Breast epithelium (tissue), 4 donors: ENCODE measurements around the gene IL20. TPM values are rescaled to one million over a fixed set of nuclear protein-coding genes. Genes with fewer than 3 reads are reported as not detected.

Source experiments
- DNase-seq, 2 donors: peaks; one replicate each; pipeline ENCODE4 v3.0.0-alpha.2; 2019; ENCODE audit warnings: low spot score in 2 of 2
- H3K27ac ChIP-seq, 2 donors: fragments of 200-600 bp; sonication (generic) in 1 of 2; one replicate each; pipeline ENCODE4 v1.5.1; 2016 to 2019; ENCODE audit warnings: mild to moderate bottlenecking in 1 of 2
- H3K27me3 ChIP-seq, 2 donors: fragments of 200-600 bp; sonication (generic) in 1 of 2; one replicate each; pipeline versions ENCODE4 v1.5.1 to v1.6.0; 2017 to 2019; ENCODE audit warnings: control low read depth in 1 of 2, mild to moderate bottlenecking in 1 of 2
- H3K36me3 ChIP-seq: fragments of 200-600 bp; one replicate; pipeline ENCODE4 v1.5.1; 2019
- H3K4me1 ChIP-seq, 2 donors: fragments of 200-600 bp; sonication (generic); one replicate each; pipeline ENCODE4 v1.5.1; 2016 to 2019; ENCODE audit warnings: control low read depth in 1 of 2
- H3K4me3 ChIP-seq, 3 donors: fragments of 200-600 bp; sonication (generic); 1 replicate in 2 of 3; 2 replicates in 1 of 3; pipeline ENCODE4 v1.5.1; 2016 to 2019; ENCODE audit warnings: mild to moderate bottlenecking in 3 of 3, moderate library complexity in 2 of 3
- H3K9me3 ChIP-seq, 2 donors: fragments of 200-600 bp; sonication (generic) in 1 of 2; one replicate each; pipeline ENCODE4 v1.5.1; 2016 to 2019; ENCODE audit warnings: control low read depth in 1 of 2
- CTCF ChIP-seq, 3 donors: fragments of 450-650 bp; IDR thresholded peaks; one replicate each; pipeline ENCODE4 v1.5.1; 2016 to 2017; ENCODE audit warnings: antibody characterized with exemption in 3 of 3, mild to moderate bottlenecking in 3 of 3, moderate library complexity in 3 of 3
- POLR2A ChIP-seq: fragments of 450-650 bp; IDR thresholded peaks from one replicate; pipeline ENCODE4 v1.6.1; 2016; ENCODE audit warnings: antibody characterized with exemption, mild to moderate bottlenecking, moderate library complexity
- POLR2AphosphoS5 ChIP-seq, 3 donors: sonication (generic); formaldehyde crosslinking; IDR thresholded peaks; one replicate each; pipeline ENCODE4 v1.6.1; 2017; ENCODE audit warnings: antibody characterized with exemption in 3 of 3
- intact Hi-C: fragments of 100-400 bp; cut with DNase I; formaldehyde crosslinking; loops from one replicate; pipeline ENCODE4 v1.15.1; 2023; ENCODE audit warnings: low total_unique reads
- total RNA-seq, 3 donors: library from RNA; depleted of rRNA; stranded (reverse); fragments of >200 nt; gene quantifications; one replicate each; pipeline ENCODE4 v1.1.0, GENCODE V29; 2016

IL20 gene
- total RNA-seq, 3 donors from 2014 or later, result 1.5 TPM; not detected in 2

DNA sequence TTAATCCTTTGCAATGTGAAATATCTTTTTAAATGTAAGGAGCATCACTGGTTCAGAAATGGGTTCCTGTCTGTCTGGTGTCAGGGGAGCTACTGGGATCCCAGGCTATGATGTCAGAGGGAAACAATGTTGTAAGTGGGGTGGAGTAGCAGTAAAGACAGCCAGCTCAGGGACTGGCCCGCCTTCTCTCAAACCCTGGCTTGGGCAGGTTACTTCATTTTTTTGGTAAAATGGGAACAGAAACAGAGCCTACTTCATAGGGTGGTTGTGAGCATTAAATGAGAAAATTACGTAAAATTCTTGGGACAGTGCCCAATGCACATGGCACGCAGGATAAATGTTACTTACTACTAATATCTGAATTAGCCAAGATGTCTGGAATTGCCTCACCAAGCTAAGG lies 30.7 kb upstream of the IL20 start:
- no peaks in the 10 kb centered on the region for H3K27me3 ChIP-seq
- no peak for TF ChIP-seq POLR2AphosphoS5 (IDR thresholded peaks at IDR 0.05)
- no peak for TF ChIP-seq CTCF (IDR thresholded peaks at IDR 0.05)
- no peak for TF ChIP-seq POLR2A
- intact Hi-C loops, result no loop called here
- no peaks in the 10 kb centered on the region for H3K4me1 ChIP-seq
- no peak for DNase-seq
- H3K27ac ChIP-seq, result no peak overlapping the region
- H3K36me3 ChIP-seq, result no peaks in the 10 kb centered on the region
- H3K4me3 ChIP-seq, result no peak overlapping the region
- no peaks in the 10 kb centered on the region for H3K9me3 ChIP-seq

DNA sequence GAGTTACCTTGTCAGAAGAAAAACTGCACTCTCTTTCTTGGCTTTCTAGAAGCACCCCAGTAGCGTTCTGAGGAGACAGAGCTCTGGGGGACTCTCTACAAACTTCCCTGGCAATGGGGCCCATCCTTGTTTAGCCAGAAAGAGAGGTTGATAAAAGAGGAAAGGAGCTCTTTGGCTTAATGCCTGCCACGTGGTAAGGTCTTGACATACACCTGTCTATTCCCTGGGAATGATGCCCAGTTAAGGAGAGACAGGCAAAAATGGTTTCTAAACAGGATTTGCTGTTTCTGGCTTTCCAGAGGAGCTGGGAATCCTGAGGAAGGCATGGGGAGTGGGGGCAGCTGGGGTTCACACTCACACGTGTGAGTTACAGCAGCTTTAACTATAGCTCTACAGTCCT lies 30.2 kb upstream of the IL20 start:
- TF ChIP-seq POLR2AphosphoS5 (IDR thresholded peaks at IDR 0.05) (no peak), CTCF (IDR thresholded peaks at IDR 0.05) (no peak), POLR2A (no peak)
- Histone ChIP-seq H3K36me3 (no peaks in the 10 kb centered on the region), H3K4me1 (no peaks in the 10 kb centered on the region), H3K27ac (no peak overlapping the region), H3K9me3 (no peaks in the 10 kb centered on the region), H3K27me3 (no peaks in the 10 kb centered on the region), H3K4me3 (no peak overlapping the region)
- no peak for DNase-seq
- intact Hi-C loops, result no loop called here

DNA sequence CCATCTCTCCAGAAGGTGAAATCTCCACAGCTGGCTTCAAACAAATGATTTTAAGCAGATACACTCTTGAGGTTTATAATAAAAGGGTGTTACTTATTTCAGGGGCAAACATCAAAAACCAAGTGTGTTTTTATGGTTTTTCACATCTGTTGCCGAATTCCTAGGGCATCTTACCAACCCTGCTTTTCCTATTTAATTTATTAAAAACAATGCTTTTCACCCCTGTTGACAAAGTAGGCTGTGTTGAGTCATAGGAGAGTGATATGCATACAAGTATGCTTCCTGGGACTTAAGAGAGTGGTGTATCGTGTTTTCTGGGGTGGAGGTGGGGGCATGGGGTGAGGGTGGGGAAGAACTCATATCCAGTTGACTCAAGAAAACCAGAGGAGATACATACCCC lies 29.3 kb upstream of the IL20 start:
- H3K27ac ChIP-seq, result no peak overlapping the region
- intact Hi-C loops, result no loop called here
- no peaks in the 10 kb centered on the region for H3K9me3 ChIP-seq
- H3K4me3 ChIP-seq, result no peak overlapping the region
- DNase-seq, result no peak
- TF ChIP-seq POLR2A (no peak), CTCF (IDR thresholded peaks at IDR 0.05) (no peak), POLR2AphosphoS5 (IDR thresholded peaks at IDR 0.05) (no peak)
- no peaks in the 10 kb centered on the region for H3K36me3 ChIP-seq
- H3K27me3 ChIP-seq, result no peaks in the 10 kb centered on the region
- no peaks in the 10 kb centered on the region for H3K4me1 ChIP-seq

DNA sequence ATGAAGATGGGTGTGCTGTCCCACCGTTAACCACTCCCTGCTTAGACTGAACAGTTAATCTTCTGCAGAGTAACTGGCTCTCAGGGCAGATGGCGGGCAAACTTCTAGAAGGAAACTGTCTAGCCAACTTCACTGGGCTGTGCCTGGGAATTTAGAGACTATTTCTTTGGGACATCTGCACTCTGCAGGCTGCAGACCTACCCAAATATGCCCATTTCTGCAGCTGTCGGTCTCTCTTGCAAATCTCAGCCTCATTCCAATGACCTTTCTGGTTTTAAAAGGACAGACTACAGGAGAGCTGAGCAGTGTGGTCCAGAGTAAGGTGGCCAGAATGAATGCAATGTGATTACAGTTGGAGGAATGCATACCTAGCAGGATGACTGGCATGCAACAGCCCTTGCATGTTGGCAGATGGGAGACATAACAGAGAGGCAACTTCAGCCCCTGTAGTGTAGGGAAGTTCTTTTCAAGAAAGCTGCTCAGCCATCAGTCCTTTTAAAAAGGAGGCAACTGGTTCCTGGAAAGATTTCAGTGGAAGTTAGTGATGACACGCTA lies 26.3 kb upstream of the IL20 start:
- Histone ChIP-seq H3K9me3 (no peaks in the 10 kb centered on the region), H3K4me3 (no peak overlapping the region), H3K27me3 (no peaks in the 10 kb centered on the region), H3K36me3 (no peaks in the 10 kb centered on the region), H3K27ac (no peak overlapping the region), H3K4me1 (no peaks in the 10 kb centered on the region)
- intact Hi-C loops, result no loop called here
- TF ChIP-seq CTCF (IDR thresholded peaks at IDR 0.05) (no peak), POLR2AphosphoS5 (IDR thresholded peaks at IDR 0.05) (no peak), POLR2A (no peak)
- no peak for DNase-seq

DNA sequence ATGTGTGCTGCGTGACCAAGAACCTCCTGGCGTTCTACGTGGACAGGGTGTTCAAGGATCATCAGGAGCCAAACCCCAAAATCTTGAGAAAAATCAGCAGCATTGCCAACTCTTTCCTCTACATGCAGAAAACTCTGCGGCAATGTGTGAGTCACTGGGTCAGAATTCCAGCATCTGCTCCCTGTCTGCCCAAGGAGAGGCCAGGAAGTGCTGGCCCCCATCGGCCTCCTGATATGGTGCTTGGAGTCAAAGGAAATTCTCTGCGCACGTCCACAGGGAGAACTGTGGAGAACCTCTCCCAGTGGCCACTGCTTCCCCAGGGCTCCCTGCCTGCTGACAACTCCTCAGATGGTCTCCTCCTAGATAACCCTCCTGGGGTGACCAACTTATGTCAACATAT lies 25.6 kb upstream of the IL20 start:
- H3K4me1 ChIP-seq, result no peaks in the 10 kb centered on the region
- H3K9me3 ChIP-seq, result no peaks in the 10 kb centered on the region
- H3K36me3 ChIP-seq, result no peaks in the 10 kb centered on the region
- no peak for TF ChIP-seq POLR2AphosphoS5 (IDR thresholded peaks at IDR 0.05)
- no peak for TF ChIP-seq CTCF (IDR thresholded peaks at IDR 0.05)
- no peak for TF ChIP-seq POLR2A
- intact Hi-C loops, result no loop called here
- no peaks in the 10 kb centered on the region for H3K27me3 ChIP-seq
- DNase-seq, result no peak
- no peak overlapping the region for H3K4me3 ChIP-seq
- H3K27ac ChIP-seq, result no peak overlapping the region
